Measurements from ENCODE around the gene PYGL.

The PYGL gene

DNA sequence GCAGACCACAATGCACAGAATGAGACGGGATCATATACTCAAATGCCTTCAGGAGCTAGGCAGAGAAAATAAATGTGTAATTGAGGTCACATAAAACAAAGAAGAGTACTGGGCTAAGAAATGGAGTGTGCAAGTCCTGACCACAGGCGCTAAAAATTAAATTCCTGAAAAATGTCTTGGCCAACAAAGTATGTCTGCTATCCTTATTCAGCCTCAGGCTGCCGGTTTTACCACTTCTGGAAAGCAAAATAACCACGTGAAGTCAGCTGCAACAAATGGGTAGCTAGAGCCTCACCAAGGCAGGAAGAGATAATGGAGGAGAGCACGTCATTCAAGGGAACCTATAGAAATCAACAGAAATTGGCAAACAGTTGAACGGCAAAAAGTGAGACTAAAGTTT, 3.1 kb downstream of the PYGL start:
- no peak overlapping the region for H3K9ac ChIP-seq (ENCODE audit: insufficient read length, low read depth)
- no peak for DNase-seq (ENCODE audit: low read depth, low spot score)
- TF ChIP-seq YY1 (IDR thresholded peaks at IDR 0.05; ENCODE audit: insufficient read depth, insufficient read length) (no peak), ZNF274 (IDR thresholded peaks at IDR 0.05; ENCODE audit: low read depth, low read length) (no peak), SUZ12 (IDR thresholded peaks at IDR 0.05; ENCODE audit: extremely low read depth, insufficient read depth, insufficient read length) (no peak)

DNA sequence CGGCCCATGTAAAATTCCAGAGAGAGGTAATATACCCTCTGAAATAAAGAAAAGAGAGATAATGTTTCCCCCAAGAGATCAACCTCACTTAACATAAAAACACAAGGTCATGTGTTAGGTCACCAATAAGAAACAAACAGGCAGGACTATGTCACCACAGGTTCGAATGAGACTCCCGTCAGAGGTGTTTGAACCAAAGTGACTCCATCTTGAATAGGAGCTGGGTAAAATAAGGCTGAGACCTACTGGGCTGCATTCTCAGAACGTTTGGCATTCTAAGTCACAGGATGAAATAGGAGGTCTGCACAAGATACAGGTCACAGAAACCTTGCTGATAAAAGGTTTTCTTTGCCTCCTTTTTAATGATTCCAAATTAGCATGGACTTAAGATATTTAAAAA, 6.5 kb downstream of the PYGL start:
- no peak for TF ChIP-seq SUZ12 (IDR thresholded peaks at IDR 0.05; ENCODE audit: extremely low read depth, insufficient read depth, insufficient read length)
- no peak for TF ChIP-seq YY1 (IDR thresholded peaks at IDR 0.05; ENCODE audit: insufficient read depth, insufficient read length)
- no peak for TF ChIP-seq ZNF274 (IDR thresholded peaks at IDR 0.05; ENCODE audit: low read depth, low read length)
- Histone ChIP-seq H3K4me3 (ENCODE audit: insufficient read length, low read depth) (no peak overlapping the region), H3K27me3 (ENCODE audit: insufficient read depth, insufficient read length) (no peaks in the 10 kb centered on the region), H3K4me1 (ENCODE audit: insufficient read depth, insufficient read length) (no peaks in the 10 kb centered on the region), H3K9me3 (ENCODE audit: insufficient read depth, low read length) (no peaks in the 10 kb centered on the region), H3K36me3 (ENCODE audit: insufficient read depth, insufficient read length, low read length) (peaks cover 26% of the 10 kb centered on the region), H3K9ac (ENCODE audit: insufficient read length, low read depth) (no peak overlapping the region)
- no peak for DNase-seq (ENCODE audit: low read depth, low spot score)

More for the DNA sequence above, 3.1 kb downstream of the PYGL start:
- H3K4me3 ChIP-seq (ENCODE audit: insufficient read length, low read depth): no peak overlapping the region
- no peaks in the 10 kb centered on the region for H3K9me3 ChIP-seq (ENCODE audit: insufficient read depth, low read length)
- H3K36me3 ChIP-seq (ENCODE audit: insufficient read depth, insufficient read length, low read length): peaks cover 15% of the 10 kb centered on the region
- no peaks in the 10 kb centered on the region for H3K4me1 ChIP-seq (ENCODE audit: insufficient read depth, insufficient read length)
- no peaks in the 10 kb centered on the region for H3K27me3 ChIP-seq (ENCODE audit: insufficient read depth, insufficient read length)

DNA sequence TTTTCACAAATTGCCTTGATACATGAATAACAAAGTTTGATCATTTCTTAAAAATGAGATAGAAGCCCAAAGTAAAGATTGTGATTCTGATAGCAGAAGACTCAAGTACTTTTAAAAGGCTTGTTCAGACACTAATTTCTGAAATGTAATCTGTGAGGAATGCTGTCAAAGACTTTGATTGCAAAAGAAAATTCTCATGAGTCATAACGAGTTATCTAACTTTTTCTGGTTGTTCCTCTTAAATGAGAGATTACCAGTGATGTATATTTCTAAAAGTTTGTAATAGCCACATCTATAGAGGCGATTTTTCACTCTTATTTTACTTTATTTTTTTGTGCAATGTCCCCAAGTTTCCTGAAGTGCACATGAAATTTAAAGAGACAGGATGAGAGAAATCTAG, 7.0 kb downstream of the PYGL start:
- H3K9me3 ChIP-seq (ENCODE audit: insufficient read depth, low read length): no peaks in the 10 kb centered on the region
- no peaks in the 10 kb centered on the region for H3K27me3 ChIP-seq (ENCODE audit: insufficient read depth, insufficient read length)
- H3K4me3 ChIP-seq (ENCODE audit: insufficient read length, low read depth): no peak overlapping the region
- no peak for TF ChIP-seq ZNF274 (IDR thresholded peaks at IDR 0.05; ENCODE audit: low read depth, low read length)
- TF ChIP-seq YY1 (IDR thresholded peaks at IDR 0.05; ENCODE audit: insufficient read depth, insufficient read length): no peak
- TF ChIP-seq SUZ12 (IDR thresholded peaks at IDR 0.05; ENCODE audit: extremely low read depth, insufficient read depth, insufficient read length): no peak
- no peak overlapping the region for H3K9ac ChIP-seq (ENCODE audit: insufficient read length, low read depth)
- DNase-seq (ENCODE audit: low read depth, low spot score): no peak
- peaks cover 28% of the 10 kb centered on the region for H3K36me3 ChIP-seq (ENCODE audit: insufficient read depth, insufficient read length, low read length)
- H3K4me1 ChIP-seq (ENCODE audit: insufficient read depth, insufficient read length): no peaks in the 10 kb centered on the region

DNA sequence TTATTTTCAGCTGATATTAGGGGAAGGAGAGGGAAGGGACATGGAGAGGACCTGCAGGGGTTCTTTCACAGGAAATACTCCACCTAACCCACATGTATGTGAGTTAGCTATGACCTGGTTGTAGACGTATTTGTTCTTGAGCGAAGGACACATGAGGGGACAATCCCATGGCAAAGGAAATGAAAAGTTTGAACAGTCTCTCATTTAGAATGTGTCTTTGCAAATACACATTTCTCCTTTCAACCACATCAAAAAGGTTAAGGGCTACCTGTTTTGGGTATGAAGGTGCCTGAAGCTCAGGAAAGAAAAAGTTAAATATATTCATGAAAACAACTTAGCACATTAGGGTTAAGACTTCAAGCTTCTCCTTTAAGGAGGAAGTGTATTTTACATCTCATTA, 7.4 kb downstream of the PYGL start:
- no peaks in the 10 kb centered on the region for H3K4me1 ChIP-seq (ENCODE audit: insufficient read depth, insufficient read length)
- H3K9me3 ChIP-seq (ENCODE audit: insufficient read depth, low read length): no peaks in the 10 kb centered on the region
- H3K4me3 ChIP-seq (ENCODE audit: insufficient read length, low read depth): no peak overlapping the region
- no peak for DNase-seq (ENCODE audit: low read depth, low spot score)
- peaks cover 24% of the 10 kb centered on the region for H3K36me3 ChIP-seq (ENCODE audit: insufficient read depth, insufficient read length, low read length)
- H3K9ac ChIP-seq (ENCODE audit: insufficient read length, low read depth): no peak overlapping the region
- no peaks in the 10 kb centered on the region for H3K27me3 ChIP-seq (ENCODE audit: insufficient read depth, insufficient read length)
- no peak for TF ChIP-seq SUZ12 (IDR thresholded peaks at IDR 0.05; ENCODE audit: extremely low read depth, insufficient read depth, insufficient read length)
- TF ChIP-seq ZNF274 (IDR thresholded peaks at IDR 0.05; ENCODE audit: low read depth, low read length): no peak
- TF ChIP-seq YY1 (IDR thresholded peaks at IDR 0.05; ENCODE audit: insufficient read depth, insufficient read length): no peak

DNA sequence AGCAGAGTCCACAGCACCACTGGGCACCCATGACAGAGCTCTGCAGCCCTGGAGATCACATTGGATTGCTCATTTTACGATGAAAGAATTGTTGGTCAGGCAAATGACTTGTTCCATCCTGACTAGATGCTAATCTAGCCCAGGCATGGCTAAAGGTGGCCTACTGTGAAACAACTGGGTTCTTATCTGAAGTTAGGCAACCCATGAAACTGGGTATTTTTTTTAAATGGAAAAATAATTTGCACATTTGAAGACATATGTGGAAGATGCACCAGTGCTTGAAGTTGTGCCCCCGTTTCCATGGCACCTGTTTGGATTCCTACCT, 8.3 kb downstream of the PYGL start:
- H3K9ac ChIP-seq (ENCODE audit: insufficient read length, low read depth): no peak overlapping the region
- H3K4me3 ChIP-seq (ENCODE audit: insufficient read length, low read depth): no peak overlapping the region
- H3K9me3 ChIP-seq (ENCODE audit: insufficient read depth, low read length): no peaks in the 10 kb centered on the region
- H3K36me3 ChIP-seq (ENCODE audit: insufficient read depth, insufficient read length, low read length): peaks cover 24% of the 10 kb centered on the region
- DNase-seq (ENCODE audit: low read depth, low spot score): no peak
- TF ChIP-seq SUZ12 (IDR thresholded peaks at IDR 0.05; ENCODE audit: extremely low read depth, insufficient read depth, insufficient read length) (no peak), ZNF274 (IDR thresholded peaks at IDR 0.05; ENCODE audit: low read depth, low read length) (no peak), YY1 (IDR thresholded peaks at IDR 0.05; ENCODE audit: insufficient read depth, insufficient read length) (no peak)
- no peaks in the 10 kb centered on the region for H3K27me3 ChIP-seq (ENCODE audit: insufficient read depth, insufficient read length)
- no peaks in the 10 kb centered on the region for H3K4me1 ChIP-seq (ENCODE audit: insufficient read depth, insufficient read length)

GRCh38 chr14:50935126-50936015, 8.9 kb downstream of the PYGL start:
- DNase-seq (ENCODE audit: low read depth, low spot score): no peak
- H3K9ac ChIP-seq (ENCODE audit: insufficient read length, low read depth): no peak overlapping the region
- no peaks in the 10 kb centered on the region for H3K27me3 ChIP-seq (ENCODE audit: insufficient read depth, insufficient read length)
- no peaks in the 10 kb centered on the region for H3K9me3 ChIP-seq (ENCODE audit: insufficient read depth, low read length)
- no peak overlapping the region for H3K4me3 ChIP-seq (ENCODE audit: insufficient read length, low read depth)
- H3K36me3 ChIP-seq (ENCODE audit: insufficient read depth, insufficient read length, low read length): peaks cover 25% of the 10 kb centered on the region
- no peaks in the 10 kb centered on the region for H3K4me1 ChIP-seq (ENCODE audit: insufficient read depth, insufficient read length)
- TF ChIP-seq SUZ12 (IDR thresholded peaks at IDR 0.05; ENCODE audit: extremely low read depth, insufficient read depth, insufficient read length) (no peak), ZNF274 (IDR thresholded peaks at IDR 0.05; ENCODE audit: low read depth, low read length) (no peak), YY1 (IDR thresholded peaks at IDR 0.05; ENCODE audit: insufficient read depth, insufficient read length) (no peak)

- DNase-seq (ENCODE audit: low read depth, low spot score): no peak
- Histone ChIP-seq H3K36me3 (ENCODE audit: insufficient read depth, insufficient read length, low read length) (peaks cover 42% of the 10 kb centered on the region), H3K9ac (ENCODE audit: insufficient read length, low read depth) (no peak overlapping the region), H3K27me3 (ENCODE audit: insufficient read depth, insufficient read length) (no peaks in the 10 kb centered on the region), H3K4me1 (ENCODE audit: insufficient read depth, insufficient read length) (no peaks in the 10 kb centered on the region), H3K4me3 (ENCODE audit: insufficient read length, low read depth) (no peak overlapping the region), H3K9me3 (ENCODE audit: insufficient read depth, low read length) (no peaks in the 10 kb centered on the region)
- no peak for TF ChIP-seq SUZ12 (IDR thresholded peaks at IDR 0.05; ENCODE audit: extremely low read depth, insufficient read depth, insufficient read length)
- no peak for TF ChIP-seq ZNF274 (IDR thresholded peaks at IDR 0.05; ENCODE audit: low read depth, low read length)
- TF ChIP-seq YY1 (IDR thresholded peaks at IDR 0.05; ENCODE audit: insufficient read depth, insufficient read length): no peak
These were observed 11.4 kb downstream of the PYGL start for GRCh38 chr14:50932592-50933495.

Data from NT2/D1 (cell line).